Endodermal cell (in vitro differentiated cells): ENCODE measurements around the gene TBC1D2B. TPM values are rescaled to one million over a fixed set of nuclear protein-coding genes. Genes with fewer than 3 reads are reported as not detected.
"Not testable (repeated sequence)": the region's sequence is repeated elsewhere in the genome, so short reads cannot be mapped to it uniquely, and the experiment has no call there.

Experiments used
- DNase-seq: peaks from one replicate; pipeline ENCODE4 v3.0.0-alpha.2; 2017
- H3K27ac ChIP-seq: 2 replicates; pipeline ENCODE4 v1.5.1; 2013; ENCODE audit warnings: mild to moderate bottlenecking, low read depth, low read length, moderate library complexity
- H3K27me3 ChIP-seq: 2 replicates; pipeline ENCODE4 v1.6.1; 2013; ENCODE audit warnings: mild to moderate bottlenecking, low read length, moderate library complexity; ENCODE audit not compliant: insufficient read depth, control insufficient read depth, poor library complexity, severe bottlenecking
- H3K36me3 ChIP-seq: 2 replicates; pipeline ENCODE4 v1.7.0; 2013; ENCODE audit warnings: mild to moderate bottlenecking, low read length, moderate library complexity; ENCODE audit not compliant: control insufficient read depth, insufficient read depth
- H3K4me1 ChIP-seq: one replicate; pipeline ENCODE4 v1.7.0; 2013; ENCODE audit warnings: low read length; ENCODE audit not compliant: control insufficient read depth, insufficient read depth
- H3K4me3 ChIP-seq: 2 replicates; pipeline ENCODE4 v1.5.1; 2013; ENCODE audit warnings: mild to moderate bottlenecking, low read length, moderate library complexity
- H3K9ac ChIP-seq: 2 replicates; pipeline ENCODE4 v1.6.1; 2013; ENCODE audit warnings: mild to moderate bottlenecking, low read length, moderate library complexity; ENCODE audit not compliant: poor library complexity, severe bottlenecking; ENCODE audit errors: extremely low read depth
- H3K9me3 ChIP-seq: 2 replicates; pipeline ENCODE4 v1.6.1; 2013; ENCODE audit warnings: mild to moderate bottlenecking, low read length, moderate library complexity; ENCODE audit not compliant: control insufficient read depth
- H3K27ac Mint-ChIP-seq: 2 replicates; pipeline ENCODE4 v1.8.0; 2020; ENCODE audit warnings: mixed read lengths
- H3K27me3 Mint-ChIP-seq: 2 replicates; pipeline ENCODE4 v1.8.0; 2021; ENCODE audit warnings: mild to moderate bottlenecking, mixed read lengths; ENCODE audit not compliant: insufficient read depth
- H3K36me3 Mint-ChIP-seq: 2 replicates; pipeline ENCODE4 v1.8.0; 2020; ENCODE audit warnings: low read depth, mixed read lengths
- H3K4me1 Mint-ChIP-seq: 2 replicates; pipeline ENCODE4 v1.8.0; 2020; ENCODE audit warnings: mixed read lengths
- H3K4me3 Mint-ChIP-seq: 2 replicates; pipeline ENCODE4 v1.8.0; 2020; ENCODE audit warnings: mild to moderate bottlenecking, moderate library complexity, mixed read lengths
- H3K9me3 Mint-ChIP-seq: 2 replicates; pipeline ENCODE4 v1.8.0; 2020; ENCODE audit warnings: mild to moderate bottlenecking, mixed read lengths
- CTCF ChIP-seq: fragments of 200-600 bp; sonication (generic); conservative IDR thresholded peaks from 2 replicates; pipeline ENCODE4 v1.5.0; 2021; ENCODE audit warnings: antibody characterized with exemption, mild to moderate bottlenecking
- WGBS, 2 experiments: methylation state at CpG; one replicate each; pipeline versions ENCODE4 v1.1.5 to v1.1.7; 2013; ENCODE audit warnings: missing lambda C conversion rate in 2 of 2, mixed read lengths in 1 of 2; ENCODE audit not compliant: insufficient coverage in 1 of 2, insufficient read length in 1 of 2; 5-methylcytosine and 5-hydroxymethylcytosine counted together
- total RNA-seq, 2 donors: library from RNA; stranded (reverse); fragmentation: NEBNext Ultra II Directional in 1 of 2; extraction: Animal tissue kit (Norgen Biotek cat#: 25700) in 1 of 2; gene quantifications; 2 replicates in 1 of 2; 3 replicates in 1 of 2; pipeline ENCODE4 v1.2.1, GENCODE V29; 2021

The TBC1D2B gene
- total RNA-seq, 2 donors from 2014 or later, result 13.8 to 23.8 TPM

- not testable (repeated sequence) for H3K36me3 Mint-ChIP-seq, H3K27ac ChIP-seq, H3K36me3 ChIP-seq, H3K4me1 ChIP-seq, H3K4me1 Mint-ChIP-seq, H3K4me3 Mint-ChIP-seq, H3K9me3 Mint-ChIP-seq, H3K4me3 ChIP-seq, DNase-seq, H3K9me3 ChIP-seq, H3K9ac ChIP-seq, H3K27me3 ChIP-seq, H3K27ac Mint-ChIP-seq, H3K27me3 Mint-ChIP-seq
- WGBS, 2 experiments, result 90 to 97% methylated on average over 3 to 4 of the region's 4 CpGs
Observed at GRCh38 chr15:77996713-77997171, 80.8 kb downstream of the TBC1D2B start.

GRCh38 chr15:77996226-77996625, 81.3 kb downstream of the TBC1D2B start:
- DNase-seq, H3K27ac Mint-ChIP-seq, H3K27me3 Mint-ChIP-seq: not testable (repeated sequence)

GRCh38 chr15:77995537-77995918, 82.0 kb downstream of the TBC1D2B start:
- H3K36me3 ChIP-seq, DNase-seq, H3K4me1 ChIP-seq, H3K27me3 Mint-ChIP-seq, H3K27ac ChIP-seq, H3K9ac ChIP-seq, H3K27ac Mint-ChIP-seq, H3K9me3 ChIP-seq, H3K4me1 Mint-ChIP-seq, H3K4me3 Mint-ChIP-seq, H3K4me3 ChIP-seq, H3K36me3 Mint-ChIP-seq, H3K27me3 ChIP-seq, H3K9me3 Mint-ChIP-seq: not testable (repeated sequence)
- no CpG with 5 or more reads among the region's 4 CpGs for WGBS, 2 experiments

More at GRCh38 chr15:77996226-77996625, 81.3 kb downstream of the TBC1D2B start:
- H3K36me3 ChIP-seq, H3K9ac ChIP-seq, H3K27me3 ChIP-seq, H3K4me3 ChIP-seq, H3K4me1 Mint-ChIP-seq, H3K36me3 Mint-ChIP-seq, H3K4me1 ChIP-seq, H3K4me3 Mint-ChIP-seq, H3K9me3 Mint-ChIP-seq, H3K27ac ChIP-seq, H3K9me3 ChIP-seq: not testable (repeated sequence)
- WGBS, 2 experiments, result 85% methylated on average over 3 to 7 of the region's 8 CpGs

- DNase-seq, result peak; percentile 84
- H3K36me3 Mint-ChIP-seq, H3K4me1 ChIP-seq, H3K27ac ChIP-seq, H3K27ac Mint-ChIP-seq, H3K9ac ChIP-seq, H3K4me3 Mint-ChIP-seq, H3K9me3 Mint-ChIP-seq, H3K27me3 ChIP-seq, H3K9me3 ChIP-seq, H3K4me1 Mint-ChIP-seq, H3K36me3 ChIP-seq, H3K27me3 Mint-ChIP-seq, H3K4me3 ChIP-seq: not testable (repeated sequence)
- peak; percentile 71 for TF ChIP-seq CTCF
- WGBS, 2 experiments, result 75 to 93% methylated on average over 5 to 10 of the region's 15 CpGs
Observed at GRCh38 chr15:77994893-77995536, 82.5 kb downstream of the TBC1D2B start.

GRCh38 chr15:77993970-77994693, 83.4 kb downstream of the TBC1D2B start:
- not testable (repeated sequence) for H3K27me3 Mint-ChIP-seq, H3K36me3 Mint-ChIP-seq

More at GRCh38 chr15:77993970-77994693, 83.4 kb downstream of the TBC1D2B start:
- not testable (repeated sequence) for H3K4me3 ChIP-seq, H3K4me1 ChIP-seq, H3K4me3 Mint-ChIP-seq, H3K27ac Mint-ChIP-seq, H3K36me3 ChIP-seq, H3K9me3 Mint-ChIP-seq, H3K27ac ChIP-seq, H3K4me1 Mint-ChIP-seq, DNase-seq, H3K9me3 ChIP-seq, H3K27me3 ChIP-seq, H3K9ac ChIP-seq
- 87 to 91% methylated on average over 11 to 16 of the region's 18 CpGs for WGBS, 2 experiments
